ENCODE results near the gene ATP6V0A1.
"Not testable (repeated sequence)": the region's sequence is repeated elsewhere in the genome, so short reads cannot be mapped to it uniquely, and the experiment has no call there.

The ATP6V0A1 gene

GRCh38 chr17:42438600-42439567, 19.8 kb upstream of the ATP6V0A1 start:
- DNase-seq = peak; percentile 64

DNA sequence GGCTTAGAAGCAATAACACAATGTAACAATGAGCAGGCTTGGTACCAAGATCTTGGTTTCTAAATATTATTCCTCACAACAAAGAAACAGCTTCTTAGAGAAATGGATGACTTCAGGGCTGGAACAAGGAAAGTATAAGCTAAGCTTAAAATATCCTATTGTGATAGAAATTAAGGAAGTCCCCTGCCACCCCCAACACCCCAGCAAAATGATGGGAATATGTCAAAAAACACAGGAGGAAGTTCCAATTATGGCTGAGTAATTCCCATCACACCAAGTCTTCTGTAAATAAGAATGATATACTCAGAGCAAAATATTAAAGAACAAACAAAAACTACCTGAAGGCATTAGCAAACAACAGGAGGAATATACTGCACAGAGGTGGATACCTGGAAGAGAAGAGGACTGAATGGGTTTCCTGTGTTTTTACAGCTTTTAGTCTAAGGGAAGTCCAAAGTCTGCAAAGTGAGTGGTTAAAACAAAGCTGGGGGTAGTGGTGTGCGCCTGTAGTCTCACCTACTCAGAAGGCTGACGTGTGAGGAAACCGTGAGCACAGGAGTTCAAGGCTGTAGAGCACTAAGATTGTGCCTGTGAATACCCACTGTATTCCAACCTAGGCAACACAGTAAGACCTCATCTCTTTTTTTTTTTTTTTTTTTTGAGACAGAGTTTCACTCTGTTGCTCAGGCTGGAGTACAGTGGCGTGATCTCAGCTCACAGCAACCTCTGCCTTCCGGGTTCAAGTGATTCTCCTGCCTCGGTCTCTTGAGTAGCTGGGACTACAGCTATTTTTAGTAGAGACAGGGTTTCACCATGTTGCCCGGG, 17.1 kb upstream of the ATP6V0A1 start:
- DNase-seq = no peak

- DNase-seq = no peak
These were observed 16.5 kb upstream of the ATP6V0A1 start for GRCh38 chr17:42442196-42442565.

DNA sequence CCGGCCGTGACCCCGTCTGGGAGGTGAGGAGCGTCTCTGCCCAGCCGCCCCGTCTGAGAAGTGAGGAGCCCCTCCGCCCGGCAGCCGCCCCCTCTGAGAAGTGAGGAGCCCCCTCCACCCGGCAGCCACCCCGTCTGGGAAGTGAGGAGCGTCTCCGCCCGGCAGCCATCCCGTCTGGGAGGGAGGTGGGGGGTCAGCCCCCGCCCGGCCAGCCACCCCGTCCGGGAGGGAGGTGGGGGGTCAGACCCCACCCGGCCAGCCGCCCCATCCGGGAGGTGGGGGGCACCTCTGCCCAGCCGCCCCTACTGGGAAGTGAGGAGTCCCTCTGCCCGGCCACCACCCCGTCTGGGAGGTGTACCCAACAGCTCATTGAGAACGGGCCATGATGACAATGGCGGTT, 9.5 kb upstream of the ATP6V0A1 start:
- DNase-seq = not testable (repeated sequence)

DNA sequence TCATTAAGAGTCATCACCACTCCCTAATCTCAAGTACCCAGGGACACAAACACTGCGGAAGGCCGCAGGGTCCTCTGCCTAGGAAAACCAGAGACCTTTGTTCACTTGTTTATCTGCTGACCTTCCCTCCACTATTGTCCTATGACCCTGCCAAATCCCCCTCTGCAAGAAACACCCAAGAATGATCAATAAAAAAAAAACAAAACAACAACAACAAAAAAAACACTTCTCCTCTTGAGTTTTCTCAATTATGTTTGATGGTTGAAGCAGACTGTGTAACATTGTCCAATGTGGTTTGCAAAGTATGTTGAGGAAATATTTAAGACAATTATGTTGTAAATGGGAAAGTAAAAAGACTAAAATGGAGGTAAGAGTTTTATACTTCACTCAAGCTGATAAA, 8.8 kb upstream of the ATP6V0A1 start:
- DNase-seq = not testable (repeated sequence)

DNA sequence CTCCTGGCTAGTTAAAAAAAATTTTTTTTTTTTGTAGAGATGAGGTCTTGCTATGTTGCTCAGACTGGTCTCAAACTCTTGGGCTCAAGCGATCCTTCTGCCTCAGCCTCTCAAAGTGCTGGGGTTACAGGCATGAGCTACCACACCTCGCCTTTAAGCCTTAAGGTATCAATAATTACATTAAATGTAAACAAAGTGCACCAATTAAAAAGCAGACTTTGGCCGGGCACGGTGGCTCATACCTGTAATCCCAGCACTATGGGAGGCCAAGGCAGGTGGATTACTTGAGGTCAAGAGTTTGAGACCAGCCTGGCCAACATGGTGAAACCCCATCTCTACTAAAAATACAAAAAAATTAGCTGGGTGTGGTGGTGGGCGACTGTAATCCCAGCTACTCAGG, 7.4 kb upstream of the ATP6V0A1 start:
- not testable (repeated sequence) for DNase-seq

GRCh38 chr17:42453439-42453838, 5.2 kb upstream of the ATP6V0A1 start:
- DNase-seq = no peak

- DNase-seq = not testable (repeated sequence)
These were observed 3.7 kb upstream of the ATP6V0A1 start for GRCh38 chr17:42454987-42455386.

DNA sequence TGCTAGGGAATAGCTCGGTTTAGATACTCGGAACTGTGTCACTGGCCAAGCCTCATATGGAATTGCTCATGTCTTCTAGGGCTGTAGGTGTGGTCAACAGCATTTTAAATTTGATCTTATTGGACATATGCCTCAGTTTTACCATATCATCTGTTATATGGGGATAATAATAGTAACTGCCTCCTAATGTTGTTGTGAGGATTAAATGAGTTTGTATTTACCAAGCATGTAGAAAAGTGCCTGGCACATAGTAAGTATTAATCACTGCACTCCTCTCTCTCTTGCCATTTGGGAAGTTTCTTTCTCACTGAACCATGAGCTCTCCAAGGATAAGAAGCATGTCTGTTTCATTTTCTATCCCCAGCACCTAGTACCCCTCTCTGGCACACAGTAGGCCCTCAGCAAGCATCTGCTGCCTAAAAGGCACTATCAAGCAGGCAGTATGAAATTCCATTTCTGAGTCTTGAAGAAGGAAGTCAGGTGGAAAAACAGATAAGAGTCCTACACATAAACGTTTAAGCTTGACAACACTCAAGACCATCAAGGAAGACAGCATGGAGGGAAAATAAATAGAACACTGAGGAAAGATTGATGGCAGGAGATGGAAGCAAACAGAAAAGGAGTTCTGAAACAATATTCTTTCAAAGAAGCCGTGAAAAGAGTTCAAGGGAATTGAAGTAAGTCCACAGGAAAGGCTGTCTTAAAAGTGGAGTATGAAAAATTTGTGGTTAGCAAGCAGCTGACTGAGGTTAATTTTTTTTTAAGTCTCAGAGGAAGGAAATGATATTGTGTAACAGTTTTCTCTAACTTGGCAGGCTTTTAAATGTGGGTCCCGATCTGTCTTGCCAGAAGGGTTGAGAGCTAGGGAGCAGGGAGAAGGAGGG, 2.2 kb upstream of the ATP6V0A1 start:
- no peak for DNase-seq

DNA sequence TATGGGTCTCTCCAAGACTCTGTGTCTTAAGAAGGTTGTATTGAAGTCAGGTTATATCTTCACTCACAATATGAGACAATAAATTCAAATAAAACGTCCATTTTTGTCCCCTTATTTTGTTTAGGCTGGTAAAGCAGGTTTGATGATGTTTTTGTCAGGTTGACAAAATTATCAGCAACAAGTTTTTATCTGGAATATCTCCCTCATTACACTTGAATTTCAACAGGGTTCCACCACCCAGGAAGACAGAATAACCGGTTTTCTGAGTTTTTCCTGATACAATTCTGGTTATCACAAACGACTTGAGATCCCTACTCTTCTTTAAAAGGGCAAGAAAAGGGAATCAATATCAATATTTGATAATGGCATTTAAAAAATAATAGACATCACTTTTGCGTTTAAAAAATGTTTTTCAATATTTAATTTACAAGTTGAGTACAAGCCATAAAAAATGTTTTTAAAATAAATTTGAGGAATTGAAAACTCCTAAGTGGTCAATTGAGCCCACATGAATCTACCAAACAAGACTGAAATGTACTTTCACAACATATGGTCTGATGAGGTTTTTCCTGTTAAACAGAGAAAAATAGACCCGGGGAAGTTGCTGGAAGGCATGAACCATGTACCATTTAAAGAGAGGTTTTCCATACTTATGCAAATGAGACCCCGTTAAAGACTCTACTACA, 1.4 kb upstream of the ATP6V0A1 start:
- DNase-seq = no peak

- peak; percentile 58 for DNase-seq
These were observed 650 bp downstream of the ATP6V0A1 start for GRCh38 chr17:42459256-42459800.

DNA sequence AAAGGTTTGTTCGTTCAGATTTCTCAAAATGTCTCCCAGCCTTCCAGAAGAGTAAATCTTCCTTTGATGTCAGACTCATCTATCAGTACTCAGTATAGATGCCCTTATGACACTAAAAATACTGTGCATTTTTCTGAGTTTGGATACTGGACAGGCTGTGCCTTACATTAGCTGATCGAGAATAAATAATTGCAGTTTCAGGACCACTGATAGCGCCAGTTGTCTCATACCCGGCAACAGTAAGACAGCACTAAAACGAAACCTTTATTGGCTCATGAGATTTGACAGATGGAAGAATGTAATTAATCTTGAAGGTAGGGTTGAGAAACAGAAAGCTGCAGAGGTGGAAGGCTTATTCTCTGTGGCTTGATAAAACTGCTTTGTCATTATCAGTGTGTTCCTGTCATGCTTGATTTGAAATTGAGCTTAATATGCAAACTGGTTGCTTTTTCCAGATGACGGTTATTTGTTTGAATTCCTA, 1.2 kb downstream of the ATP6V0A1 start:
- DNase-seq = no peak

DNA sequence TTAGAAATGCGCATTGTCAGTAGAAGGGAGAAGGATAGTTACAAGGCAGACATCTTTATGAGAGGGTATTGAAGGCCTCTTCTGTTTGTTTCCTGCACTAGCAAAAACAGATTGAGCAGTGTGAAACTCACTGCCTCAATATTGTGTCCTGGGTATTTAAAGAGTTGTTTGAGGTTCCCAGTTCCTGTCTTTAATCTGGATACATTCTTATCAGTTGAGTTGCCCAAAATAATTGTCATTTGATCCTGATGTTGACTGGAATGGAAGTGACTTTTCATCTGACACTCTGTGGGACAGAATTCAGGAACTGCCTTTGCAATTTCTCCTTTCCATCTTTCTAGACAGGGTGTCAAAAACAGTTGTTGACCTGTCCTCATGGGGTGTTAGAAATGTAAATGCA, 1.7 kb downstream of the ATP6V0A1 start:
- no peak for DNase-seq

GRCh38 chr17:42463976-42464400, 5.3 kb downstream of the ATP6V0A1 start:
- DNase-seq = no peak

- no peak for DNase-seq
These were observed 9.2 kb downstream of the ATP6V0A1 start for GRCh38 chr17:42467889-42468288.

GRCh38 chr17:42472709-42473521, 14.2 kb downstream of the ATP6V0A1 start:
- no peak for DNase-seq

GRCh38 chr17:42474276-42474675, 15.6 kb downstream of the ATP6V0A1 start:
- no peak for DNase-seq

DNA sequence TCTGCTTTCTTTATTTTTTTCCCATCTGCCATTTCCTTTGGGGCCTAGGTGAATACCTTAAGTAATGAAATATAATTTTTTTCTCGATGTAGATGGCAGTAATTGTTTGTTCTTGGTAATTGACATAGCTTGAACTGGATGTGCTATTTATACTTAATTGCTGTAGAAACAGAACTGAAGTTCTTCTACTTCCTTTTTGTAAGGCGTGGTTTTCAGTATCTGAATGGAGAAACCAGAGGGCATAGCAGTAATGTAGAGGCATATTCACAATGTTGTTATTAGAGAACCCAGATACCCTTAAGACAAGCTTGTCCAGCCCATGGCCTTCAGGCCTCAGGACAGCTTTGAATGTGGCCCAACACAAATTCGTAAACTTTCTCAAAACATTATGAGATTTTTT, 16.4 kb downstream of the ATP6V0A1 start:
- DNase-seq = no peak

DNA sequence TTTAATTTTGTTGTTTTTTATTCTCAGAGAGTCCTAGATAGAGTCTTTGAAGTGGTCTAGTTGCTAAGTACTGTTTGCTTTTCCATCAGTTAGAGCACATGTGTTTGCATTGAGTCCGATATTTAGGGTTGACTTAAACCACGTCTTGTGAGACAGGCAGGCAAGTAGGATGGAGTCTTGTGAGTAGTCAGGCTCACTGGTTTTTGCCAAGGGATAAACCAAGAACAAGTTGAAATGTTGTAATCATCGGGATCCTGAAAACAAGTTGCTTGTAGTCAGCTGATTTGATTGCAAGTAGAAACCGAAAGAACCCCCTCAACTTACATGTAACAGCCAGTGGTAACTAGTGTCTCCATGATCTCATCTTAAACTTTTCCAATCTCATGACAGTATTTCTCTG, 17.2 kb downstream of the ATP6V0A1 start:
- no peak for DNase-seq

- no peak for DNase-seq
These were observed 17.7 kb downstream of the ATP6V0A1 start for GRCh38 chr17:42476411-42476810.

DNA sequence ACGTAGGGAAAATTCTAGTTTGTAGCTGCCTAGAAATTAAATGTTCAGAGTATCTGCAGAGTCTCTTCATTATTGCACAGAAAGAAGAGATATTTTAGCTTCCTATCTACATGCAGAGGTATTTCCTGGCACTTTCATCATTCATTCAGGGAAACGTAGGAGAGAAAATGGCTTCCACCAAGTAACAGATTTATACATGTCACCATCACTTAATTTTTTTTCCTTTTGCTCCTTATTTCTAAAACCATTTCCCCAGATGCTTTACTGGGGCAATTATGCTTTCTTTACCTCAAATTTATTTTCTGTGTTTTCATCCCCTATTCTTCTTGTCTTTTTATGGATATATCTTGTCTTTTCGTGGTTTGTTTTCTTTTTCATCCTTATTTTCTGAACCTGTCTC, 18.5 kb downstream of the ATP6V0A1 start:
- DNase-seq = no peak
